OCI-LY1 (cell line): ENCODE measurements around the gene FBXW11.
"Not testable (repeated sequence)": the region's sequence is repeated elsewhere in the genome, so short reads cannot be mapped to it uniquely, and the experiment has no call there.

Source experiments
- H2AFZ ChIP-seq: fragments of 200-600 bp; sonication (generic), shearing (Covaris generic); 2 replicates; pipeline ENCODE4 v1.6.0; 2014; ENCODE audit warnings: antibody characterized with exemption, mild to moderate bottlenecking, low read length
- H3F3A ChIP-seq: fragments of 200-600 bp; sonication (generic), shearing (Covaris generic); 2 replicates; pipeline ENCODE4 v1.6.0; 2014; ENCODE audit warnings: mild to moderate bottlenecking, antibody characterized with exemption, low read length, moderate library complexity; ENCODE audit not compliant: insufficient read depth
- H3K27ac ChIP-seq: fragments of 200-600 bp; sonication (generic); 2 replicates; pipeline ENCODE4 v1.5.1; 2014; ENCODE audit warnings: low read length, mixed run types, mild to moderate bottlenecking, low read depth; ENCODE audit not compliant: poor library complexity, severe bottlenecking
- H3K27me3 ChIP-seq: fragments of 200-600 bp; sonication (generic); 2 replicates; pipeline ENCODE4 v1.6.0; 2014; ENCODE audit warnings: antibody characterized with exemption, mild to moderate bottlenecking, low read length, moderate library complexity; ENCODE audit not compliant: insufficient read depth
- H3K36me3 ChIP-seq: fragments of 200-600 bp; sonication (generic); 2 replicates; pipeline ENCODE4 v1.6.1; 2014; ENCODE audit warnings: mild to moderate bottlenecking, antibody characterized with exemption, low read length, moderate library complexity, mixed read lengths; ENCODE audit not compliant: insufficient read depth
- H3K4me1 ChIP-seq: fragments of 200-600 bp; sonication (generic); 2 replicates; pipeline ENCODE4 v1.5.1; 2014; ENCODE audit warnings: mild to moderate bottlenecking, low read length, moderate library complexity; ENCODE audit not compliant: insufficient read depth, severe bottlenecking
- H3K4me2 ChIP-seq: fragments of 200-600 bp; sonication (generic), shearing (Covaris generic); 2 replicates; pipeline ENCODE4 v1.6.1; 2014; ENCODE audit warnings: low read length
- H3K4me3 ChIP-seq: fragments of 200-600 bp; sonication (generic); 2 replicates; pipeline ENCODE4 v1.5.1; 2014; ENCODE audit warnings: low read length, low read depth, mild to moderate bottlenecking, mixed read lengths; ENCODE audit not compliant: poor library complexity, severe bottlenecking
- H3K79me2 ChIP-seq: fragments of 200-600 bp; shearing (Covaris generic); 2 replicates; pipeline ENCODE4 v1.6.1; 2016; ENCODE audit warnings: mixed run types, low read length, mixed read lengths; ENCODE audit not compliant: insufficient read depth
- H3K9ac ChIP-seq: fragments of 200-600 bp; sonication (generic), shearing (Covaris generic); 2 replicates; pipeline ENCODE4 v1.6.1; 2014; ENCODE audit warnings: mild to moderate bottlenecking, low read length, mixed read lengths
- H3K9me2 ChIP-seq: fragments of 200-600 bp; sonication (generic), shearing (Covaris generic); 2 replicates; pipeline ENCODE4 v1.6.1; 2014; ENCODE audit warnings: low read depth, mild to moderate bottlenecking, low read length, mixed read lengths
- H3K9me3 ChIP-seq: fragments of 200-600 bp; shearing (Covaris generic); 2 replicates; pipeline ENCODE4 v1.6.1; 2014; ENCODE audit warnings: low read length, mixed read lengths
- H4K20me1 ChIP-seq: fragments of 200-600 bp; sonication (generic), shearing (Covaris generic); 2 replicates; pipeline ENCODE4 v1.6.0; 2016; ENCODE audit warnings: mild to moderate bottlenecking, low read length; ENCODE audit not compliant: insufficient read depth
- CTCF ChIP-seq: fragments of 200-600 bp; sonication (generic), shearing (Covaris generic); IDR thresholded peaks from 2 replicates; pipeline ENCODE4 v1.5.1; 2017; ENCODE audit warnings: mild to moderate bottlenecking, antibody characterized with exemption, low read length, moderate library complexity, mixed read lengths
- EZH2 ChIP-seq: fragments of 200-600 bp; sonication (generic), shearing (Covaris generic); IDR thresholded peaks from 2 replicates; pipeline ENCODE4 v1.8.0; 2017; ENCODE audit warnings: borderline replicate concordance, mixed run types, mild to moderate bottlenecking, antibody characterized with exemption, low read length, moderate library complexity, mixed read lengths

FBXW11 gene

GRCh38 chr5:171945066-171945465 lies 61.4 kb downstream of the FBXW11 start:
- no peaks in the 10 kb centered on the region for H3K27me3 ChIP-seq
- no peaks in the 10 kb centered on the region; the same call in 1 of the 2 replicates for H3K9me3 ChIP-seq
- H3K4me1 ChIP-seq: peaks cover 13% of the 10 kb centered on the region
- H3K9me2 ChIP-seq: no peaks in the 10 kb centered on the region
- H3F3A ChIP-seq: no peaks in the 10 kb centered on the region
- no peak overlapping the region for H3K9ac ChIP-seq
- no peak for TF ChIP-seq EZH2
- TF ChIP-seq CTCF: no peak
- H3K79me2 ChIP-seq: peaks cover 23% of the 10 kb centered on the region
- H3K27ac ChIP-seq: no peak overlapping the region
- no peaks in the 10 kb centered on the region for H4K20me1 ChIP-seq
- no peak overlapping the region for H2AFZ ChIP-seq
- no peaks in the 10 kb centered on the region for H3K36me3 ChIP-seq
- no peak overlapping the region for H3K4me2 ChIP-seq
- no peak overlapping the region for H3K4me3 ChIP-seq

- not testable (repeated sequence) for H4K20me1 ChIP-seq, H3K27me3 ChIP-seq, H3K36me3 ChIP-seq, H3K27ac ChIP-seq, H3K9me3 ChIP-seq, H3K9ac ChIP-seq, H3F3A ChIP-seq, H3K9me2 ChIP-seq, H3K4me3 ChIP-seq, H2AFZ ChIP-seq
- H3K4me2 ChIP-seq: peak overlapping the region; percentile 29; the same call in 1 of the 2 replicates
- H3K79me2 ChIP-seq: peaks cover 10% of the 10 kb centered on the region
- peaks cover 13% of the 10 kb centered on the region for H3K4me1 ChIP-seq
Observed at GRCh38 chr5:171942112-171942516, 64.3 kb downstream of the FBXW11 start.

GRCh38 chr5:171941675-171942074 lies 64.8 kb downstream of the FBXW11 start:
- H2AFZ ChIP-seq, H3K36me3 ChIP-seq, H3K27ac ChIP-seq, H3K9ac ChIP-seq, H3K4me3 ChIP-seq, H3F3A ChIP-seq, H3K4me2 ChIP-seq, H3K27me3 ChIP-seq, H3K9me2 ChIP-seq, H3K9me3 ChIP-seq, H4K20me1 ChIP-seq: not testable (repeated sequence)
- H3K4me1 ChIP-seq: peaks cover 13% of the 10 kb centered on the region
- H3K79me2 ChIP-seq: peaks cover 15% of the 10 kb centered on the region

- not testable (repeated sequence) for H3F3A ChIP-seq, H3K27ac ChIP-seq, H3K36me3 ChIP-seq, H2AFZ ChIP-seq, H3K4me3 ChIP-seq, H3K9me2 ChIP-seq, H3K4me2 ChIP-seq, H4K20me1 ChIP-seq, H3K9me3 ChIP-seq, H3K27me3 ChIP-seq, H3K9ac ChIP-seq
- peaks cover 18% of the 10 kb centered on the region for H3K79me2 ChIP-seq
- peaks cover 13% of the 10 kb centered on the region for H3K4me1 ChIP-seq
Observed at GRCh38 chr5:171941275-171941674, 65.2 kb downstream of the FBXW11 start.

- Histone ChIP-seq H3K79me2 (peaks cover 22% of the 10 kb centered on the region), H3K27ac (no peak overlapping the region), H4K20me1 (no peaks in the 10 kb centered on the region)
Observed at GRCh38 chr5:171939951-171940350, 66.5 kb downstream of the FBXW11 start.

More at GRCh38 chr5:171939951-171940350, 66.5 kb downstream of the FBXW11 start:
- no peak for TF ChIP-seq EZH2
- no peak for TF ChIP-seq CTCF
- Histone ChIP-seq H3K9me3 (no peaks in the 10 kb centered on the region), H3K4me3 (no peak overlapping the region), H3K9ac (no peak overlapping the region), H3F3A (no peaks in the 10 kb centered on the region), H3K4me1 (peaks cover 13% of the 10 kb centered on the region), H3K27me3 (no peaks in the 10 kb centered on the region), H2AFZ (no peak overlapping the region), H3K36me3 (no peaks in the 10 kb centered on the region), H3K9me2 (no peaks in the 10 kb centered on the region), H3K4me2 (no peak overlapping the region)
